ENCODE results near the gene ETS1.

ETS1 gene

GRCh38 chr11:128507936-128508335, 79.4 kb downstream of the ETS1 start:
- H3K36me3 ChIP-seq (ENCODE audit: control insufficient read depth in 2 of 2, insufficient read depth in 1 of 2, low read length in 2 of 2), result peaks cover 0 to 3% of the 10 kb centered on the region in 2 experiments; a peak in 1 of 3 replicates

GRCh38 chr11:128506999-128507611, 80.3 kb downstream of the ETS1 start:
- TF ChIP-seq ZNF560 (tag by site-specific recombination; IDR thresholded peaks at IDR 0.05; ENCODE audit: borderline replicate concordance) (no peak), ZNF777 (tag by site-specific recombination; IDR thresholded peaks at IDR 0.05; ENCODE audit: borderline replicate concordance) (no peak), ZNF366 (tag by site-specific recombination; conservative IDR thresholded peaks at IDR 0.05) (peak; percentile 21; the same call in 1 of the 2 replicates), PRDM10 (tag by site-specific recombination; IDR thresholded peaks at IDR 0.05) (peak; percentile 52; the same call in 1 of the 2 replicates), ZFHX2 (tag by site-specific recombination; conservative IDR thresholded peaks at IDR 0.05) (peak; percentile 14; the same call in 1 of the 2 replicates), GLI2 (tag by site-specific recombination; IDR thresholded peaks at IDR 0.05; ENCODE audit: borderline replicate concordance, low read depth) (no peak), ZBTB48 (tag by site-specific recombination; IDR thresholded peaks at IDR 0.05) (peak; percentile 60), KLF17 (tag by site-specific recombination; IDR thresholded peaks at IDR 0.05) (0 out of 2 replicates have a peak, but pooled peaks have one; percentile 25), KLF1 (tag by site-specific recombination; IDR thresholded peaks at IDR 0.05) (peak; percentile 59), ZNF112 (tag by site-specific recombination; IDR thresholded peaks at IDR 0.05) (no peak)
- H3K9me3 ChIP-seq (ENCODE audit: control insufficient read depth, insufficient read depth, low read depth, low read length), result no peaks in the 10 kb centered on the region
- no peaks in the 10 kb centered on the region for H3K36me3 ChIP-seq (ENCODE audit: control insufficient read depth in 2 of 2, insufficient read depth in 1 of 2, low read length in 2 of 2)
- peak overlapping the region; percentile 11 for H3K4me3 ChIP-seq (ENCODE audit: low read depth, low read length)
- ChIA-PET CTCF (no interaction called here), POLR2A (no interaction called here)
- H3K27ac ChIP-seq (ENCODE audit: extremely low read depth, low read depth, low read length), result no peak overlapping the region; the same call in 1 of the 2 replicates
- H3K4me1 ChIP-seq (ENCODE audit: control insufficient read depth, insufficient read depth, low read length), result peaks cover 2% of the 10 kb centered on the region; the same call in 1 of the 2 replicates

More at GRCh38 chr11:128507936-128508335, 79.4 kb downstream of the ETS1 start:
- Histone ChIP-seq H3K27ac (ENCODE audit: extremely low read depth, low read depth, low read length) (no peak overlapping the region), H3K4me1 (ENCODE audit: control insufficient read depth, insufficient read depth, low read length) (peaks cover 2% of the 10 kb centered on the region; the same call in 1 of the 2 replicates), H3K4me3 (ENCODE audit: low read depth, low read length) (no peak overlapping the region), H3K9me3 (ENCODE audit: control insufficient read depth, insufficient read depth, low read depth, low read length) (no peaks in the 10 kb centered on the region)
- CTCF ChIA-PET, result interaction anchor here (0.6 kb wide), 1 partner anchor 80 kb away, joined by 3 read pairs; no protein-coding TSS in a partner anchor
- POLR2A ChIA-PET, result interaction anchor here (1.0 kb wide), 1 partner anchor 11 kb away, joined by 3 read pairs; no protein-coding TSS in a partner anchor
- TF ChIP-seq ZNF184 (tag by site-specific recombination; IDR thresholded peaks at IDR 0.05), result no peak
- no peak for TF ChIP-seq ZNF785 (tag by site-specific recombination; IDR thresholded peaks at IDR 0.05)

GRCh38 chr11:128506356-128506755, 81.0 kb downstream of the ETS1 start:
- Histone ChIP-seq H3K27ac (ENCODE audit: extremely low read depth, low read depth, low read length) (no peak overlapping the region), H3K4me1 (ENCODE audit: control insufficient read depth, insufficient read depth, low read length) (peaks cover 2% of the 10 kb centered on the region; the same call in 1 of the 2 replicates), H3K36me3 (ENCODE audit: control insufficient read depth in 2 of 2, insufficient read depth in 1 of 2, low read length in 2 of 2) (no peaks in the 10 kb centered on the region), H3K9me3 (ENCODE audit: control insufficient read depth, insufficient read depth, low read depth, low read length) (no peaks in the 10 kb centered on the region), H3K4me3 (ENCODE audit: low read depth, low read length) (no peak overlapping the region)
- ChIA-PET CTCF (interaction anchor here (0.7 to 1.3 kb wide), 3 partner anchors 216 to 349 kb away, joined by 3 to 4 read pairs (median 3); no protein-coding TSS in a partner anchor), POLR2A (no interaction called here)
- TF ChIP-seq GFI1B (tag by site-specific recombination; IDR thresholded peaks at IDR 0.05) (no peak), ZNF169 (tag by site-specific recombination; IDR thresholded peaks at IDR 0.05) (no peak), ZNF354C (tag by site-specific recombination; IDR thresholded peaks at IDR 0.05; ENCODE audit: borderline replicate concordance, low read depth) (no peak), ZNF239 (tag by site-specific recombination; IDR thresholded peaks at IDR 0.05) (no peak), ZNF792 (tag by site-specific recombination; IDR thresholded peaks at IDR 0.05) (no peak), ZSCAN30 (tag by site-specific recombination; IDR thresholded peaks at IDR 0.05) (no peak), HIC1 (tag by site-specific recombination; IDR thresholded peaks at IDR 0.05) (no peak), ZNF561 (tag by site-specific recombination; IDR thresholded peaks at IDR 0.05; ENCODE audit: borderline replicate concordance) (no peak), ZNF521 (tag by site-specific recombination; IDR thresholded peaks at IDR 0.05) (no peak)

All from HEK293 (cell line).